CD4-positive, alpha-beta T cell (primary cell): ENCODE results near the gene SKOR1. TPM values are rescaled to one million over a fixed set of nuclear protein-coding genes. Genes with fewer than 3 reads are reported as not detected.

Experiments
- ATAC-seq: fragments of 200-7000 bp; cut with Tn5 transposase; one replicate; pipeline ENCODE4 v1.10.0; 2022; ENCODE audit warnings: mild to moderate bottlenecking; ENCODE audit not compliant: poor library complexity
- CTCF ChIA-PET: fragments of 350-600 bp; sonication (Branson Sonifier 250); formaldehyde crosslinking; loops from one replicate; lab custom pipeline; 2021; ENCODE audit warnings: antibody characterized with exemption, inconsistent platforms; lab: Charles Lee
- POLR2A ChIA-PET: fragments of 350-600 bp; sonication (Branson Sonifier 250); formaldehyde crosslinking; loops from one replicate; lab custom pipeline; 2021; ENCODE audit warnings: antibody characterized with exemption, inconsistent platforms; lab: Charles Lee
- DNase-seq, 14 experiments: peaks; one replicate each; pipeline ENCODE4 v3.0.0-alpha.2; 2013 to 2020; ENCODE audit warnings: mixed read lengths in 2 of 14
- H3K27ac ChIP-seq, 2 donors: one replicate each; pipeline versions ENCODE4 v1.5.1 to v1.7.0; 2013; ENCODE audit warnings: low read length in 2 of 2, low read depth in 1 of 2, mild to moderate bottlenecking in 1 of 2
- H3K27me3 ChIP-seq, 2 experiments: 1 replicate in 1 of 2; 2 replicates in 1 of 2; pipeline versions ENCODE4 v1.6.1 to v1.7.0; 2013; ENCODE audit warnings: low read length in 2 of 2, control low read depth in 1 of 2, mild to moderate bottlenecking in 1 of 2, moderate library complexity in 1 of 2; ENCODE audit not compliant: insufficient read depth in 2 of 2, control insufficient read depth in 1 of 2
- H3K36me3 ChIP-seq: one replicate; pipeline ENCODE4 v1.6.1; 2013; ENCODE audit warnings: low read length, control low read depth; ENCODE audit not compliant: insufficient read depth
- H3K4me1 ChIP-seq: one replicate; pipeline ENCODE4 v1.6.1; 2013; ENCODE audit warnings: low read length, control low read depth; ENCODE audit not compliant: insufficient read depth
- H3K4me3 ChIP-seq: one replicate; pipeline ENCODE4 v1.5.1; 2013; ENCODE audit warnings: mild to moderate bottlenecking, low read length, moderate library complexity
- H3K9me3 ChIP-seq, 2 experiments: 1 replicate in 1 of 2; 2 replicates in 1 of 2; pipeline versions ENCODE4 v1.6.1 to v1.7.0; 2013; ENCODE audit warnings: low read length in 2 of 2, mild to moderate bottlenecking in 2 of 2, control low read depth in 1 of 2, moderate library complexity in 1 of 2; ENCODE audit not compliant: control insufficient read depth in 1 of 2, insufficient read depth in 1 of 2
- H3K27ac Mint-ChIP-seq: one replicate; pipeline ENCODE4 v1.8.0; 2020; ENCODE audit warnings: mixed read lengths
- H3K27me3 Mint-ChIP-seq: one replicate; pipeline ENCODE4 v1.8.0; 2021; ENCODE audit warnings: mixed read lengths
- H3K36me3 Mint-ChIP-seq: one replicate; pipeline ENCODE4 v1.8.0; 2021; ENCODE audit warnings: low read depth, mixed read lengths
- H3K4me1 Mint-ChIP-seq: one replicate; pipeline ENCODE4 v1.8.0; 2021; ENCODE audit warnings: low read depth, mixed read lengths
- H3K4me3 Mint-ChIP-seq: one replicate; pipeline ENCODE4 v1.8.0; 2020; ENCODE audit warnings: mild to moderate bottlenecking, mixed read lengths
- H3K9me3 Mint-ChIP-seq: one replicate; pipeline ENCODE4 v1.8.0; 2020; ENCODE audit warnings: mixed read lengths
- intact Hi-C, 2 experiments: fragments of 100-400 bp; cut with DNase I in 1 of 2; cut with micrococcal nuclease in 1 of 2; formaldehyde crosslinking; loops; one replicate each; pipeline versions ENCODE4 v1.15.1 to v1.9.0; 2023 to 2025; cut with DNase I, micrococcal nuclease
- total RNA-seq, 174 experiments: library from RNA in 2 of 174; stranded (reverse) in 2 of 174; gene quantifications; one replicate each; pipeline ENCODE4 v1.2.3 and lab custom pipeline; 2021 to 2026
- TF ChIP-seq, protein P1 (sequence below): fragments of 200-600 bp; IDR thresholded peaks from one replicate; pipeline ENCODE4 v1.8.0; 2022; ENCODE audit warnings: antibody characterized with exemption, mild to moderate bottlenecking

The SKOR1 gene
- total RNA-seq, 2 experiments from 2014 or later: 1.8 to 2.2 TPM

GRCh38 chr15:67803299-67803698 lies 22.0 kb upstream of the SKOR1 start:
- no peak overlapping the region for H3K27ac ChIP-seq
- DNase-seq: no peak
- H3K36me3 Mint-ChIP-seq: peaks cover 24% of the 10 kb centered on the region
- peaks cover 5% of the 10 kb centered on the region for H3K36me3 ChIP-seq
- no peaks in the 10 kb centered on the region for H3K9me3 ChIP-seq
- H3K4me1 Mint-ChIP-seq: no peaks in the 10 kb centered on the region
- H3K4me3 ChIP-seq: no peak overlapping the region
- H3K9me3 Mint-ChIP-seq: no peaks in the 10 kb centered on the region
- no peaks in the 10 kb centered on the region for H3K27me3 Mint-ChIP-seq
- TF ChIP-seq, protein P1, sequence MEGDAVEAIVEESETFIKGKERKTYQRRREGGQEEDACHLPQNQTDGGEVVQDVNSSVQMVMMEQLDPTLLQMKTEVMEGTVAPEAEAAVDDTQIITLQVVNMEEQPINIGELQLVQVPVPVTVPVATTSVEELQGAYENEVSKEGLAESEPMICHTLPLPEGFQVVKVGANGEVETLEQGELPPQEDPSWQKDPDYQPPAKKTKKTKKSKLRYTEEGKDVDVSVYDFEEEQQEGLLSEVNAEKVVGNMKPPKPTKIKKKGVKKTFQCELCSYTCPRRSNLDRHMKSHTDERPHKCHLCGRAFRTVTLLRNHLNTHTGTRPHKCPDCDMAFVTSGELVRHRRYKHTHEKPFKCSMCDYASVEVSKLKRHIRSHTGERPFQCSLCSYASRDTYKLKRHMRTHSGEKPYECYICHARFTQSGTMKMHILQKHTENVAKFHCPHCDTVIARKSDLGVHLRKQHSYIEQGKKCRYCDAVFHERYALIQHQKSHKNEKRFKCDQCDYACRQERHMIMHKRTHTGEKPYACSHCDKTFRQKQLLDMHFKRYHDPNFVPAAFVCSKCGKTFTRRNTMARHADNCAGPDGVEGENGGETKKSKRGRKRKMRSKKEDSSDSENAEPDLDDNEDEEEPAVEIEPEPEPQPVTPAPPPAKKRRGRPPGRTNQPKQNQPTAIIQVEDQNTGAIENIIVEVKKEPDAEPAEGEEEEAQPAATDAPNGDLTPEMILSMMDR: no peak
- H3K27me3 ChIP-seq: no peaks in the 10 kb centered on the region
- POLR2A ChIA-PET: no interaction called here
- H3K4me1 ChIP-seq: no peaks in the 10 kb centered on the region
- H3K4me3 Mint-ChIP-seq: no peak overlapping the region
- no peak for ATAC-seq
- intact Hi-C loops: no loop called here
- no peak overlapping the region for H3K27ac Mint-ChIP-seq
- CTCF ChIA-PET: no interaction called here

- no peak for DNase-seq
- no peak overlapping the region for H3K27ac ChIP-seq
- Mint-ChIP-seq H3K4me3 (no peak overlapping the region), H3K27me3 (no peaks in the 10 kb centered on the region), H3K9me3 (no peaks in the 10 kb centered on the region), H3K36me3 (peaks cover 31% of the 10 kb centered on the region), H3K4me1 (no peaks in the 10 kb centered on the region), H3K27ac (no peak overlapping the region)
- TF ChIP-seq, protein P1: no peak
- ATAC-seq: no peak
- H3K36me3 ChIP-seq: peaks cover 2% of the 10 kb centered on the region
- H3K9me3 ChIP-seq: no peaks in the 10 kb centered on the region
- H3K4me1 ChIP-seq: no peaks in the 10 kb centered on the region
- ChIA-PET POLR2A (no interaction called here), CTCF (no interaction called here)
- H3K4me3 ChIP-seq: no peak overlapping the region
- no peaks in the 10 kb centered on the region for H3K27me3 ChIP-seq
- intact Hi-C loops: no loop called here
These were observed 21.1 kb upstream of the SKOR1 start for GRCh38 chr15:67803996-67804843.

GRCh38 chr15:67805008-67805665 lies 20.2 kb upstream of the SKOR1 start:
- TF ChIP-seq, protein P1: no peak
- no peaks in the 10 kb centered on the region for H3K4me1 Mint-ChIP-seq
- intact Hi-C loops: no loop called here
- H3K36me3 Mint-ChIP-seq: peaks cover 36% of the 10 kb centered on the region
- no peaks in the 10 kb centered on the region for H3K4me1 ChIP-seq
- no peak overlapping the region for H3K27ac ChIP-seq
- H3K36me3 ChIP-seq: peaks cover 2% of the 10 kb centered on the region
- H3K27me3 Mint-ChIP-seq: no peaks in the 10 kb centered on the region
- no peak overlapping the region for H3K4me3 ChIP-seq
- no peaks in the 10 kb centered on the region for H3K9me3 ChIP-seq
- H3K27me3 ChIP-seq: no peaks in the 10 kb centered on the region
- CTCF ChIA-PET: no interaction called here
- no peaks in the 10 kb centered on the region for H3K9me3 Mint-ChIP-seq
- POLR2A ChIA-PET: no interaction called here
- no peak for ATAC-seq
- no peak overlapping the region for H3K4me3 Mint-ChIP-seq
- H3K27ac Mint-ChIP-seq: no peak overlapping the region
- no peak for DNase-seq
